HG03521 (cell line): ENCODE results near the gene KICS2.

Experiments used
- ATAC-seq: cut with Tn5 transposase; IDR thresholded peaks from one replicate; pipeline ENCODE4 v1.9.1; 2021; ENCODE audit warnings: mild to moderate bottlenecking, moderate library complexity; ENCODE audit not compliant: unreplicated experiment

The KICS2 gene

DNA sequence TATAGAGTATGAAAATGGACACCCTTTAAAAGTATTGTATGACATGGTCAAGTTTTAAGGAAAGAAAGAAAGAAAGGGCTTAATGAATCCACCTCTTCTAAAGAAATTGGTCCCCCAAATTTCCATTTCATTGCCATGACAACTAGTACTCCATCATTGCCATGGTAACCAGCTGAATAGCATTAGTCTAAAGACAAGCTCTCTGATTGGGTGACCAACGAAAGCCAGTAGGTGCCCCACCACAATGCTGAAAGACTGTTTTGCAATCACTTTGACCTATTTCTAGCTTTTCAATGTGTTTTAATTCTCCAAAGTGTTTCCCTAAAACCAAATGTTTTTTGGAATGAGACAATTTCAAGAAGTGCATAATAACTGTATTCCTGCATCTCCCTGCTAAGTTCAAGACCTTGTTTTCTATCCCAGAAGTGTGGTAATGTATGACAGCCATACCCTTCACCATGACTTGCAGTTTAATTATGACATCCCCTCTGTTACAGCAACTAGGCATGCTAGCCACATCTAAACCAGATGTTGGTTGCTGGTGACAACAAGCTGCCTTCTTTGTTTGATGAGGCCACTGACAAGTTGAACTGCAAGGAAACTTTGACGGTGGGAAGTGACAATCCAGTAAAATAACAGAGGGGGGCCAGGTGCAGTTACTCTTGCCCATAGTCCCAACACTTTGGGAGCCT lies 46.7 kb downstream of the KICS2 start:
- ATAC-seq, result no peak

DNA sequence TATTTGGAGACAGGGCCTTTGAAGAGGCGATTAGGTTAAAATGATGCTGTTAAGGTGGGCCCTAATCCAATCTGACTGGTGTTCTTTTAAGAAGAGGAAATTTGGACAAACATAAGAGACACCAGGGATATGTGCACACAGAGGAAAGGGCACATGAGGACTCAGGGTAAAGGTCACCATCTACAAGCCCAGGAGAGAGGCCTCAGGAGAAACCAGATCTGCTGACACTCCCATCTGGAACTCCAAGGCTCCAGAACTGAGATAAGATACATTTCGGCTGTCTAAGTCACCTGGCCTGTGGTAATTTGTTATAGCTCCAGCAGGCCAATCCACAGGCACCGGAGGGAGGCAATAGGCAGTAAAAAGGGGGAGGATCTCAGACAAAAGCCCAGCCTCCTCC lies 48.6 kb downstream of the KICS2 start:
- ATAC-seq, result no peak
